CD4-positive, alpha-beta T cell treated with Interleukin-15 for 1 hour (primary cell): ENCODE data around the gene SHOC2.
"Not testable (repeated sequence)": the region's sequence is repeated elsewhere in the genome, so short reads cannot be mapped to it uniquely, and the experiment has no call there.

Source experiments
- DNase-seq: peaks from one replicate; pipeline ENCODE4 v3.0.0-alpha.2; 2020

The SHOC2 gene

DNA sequence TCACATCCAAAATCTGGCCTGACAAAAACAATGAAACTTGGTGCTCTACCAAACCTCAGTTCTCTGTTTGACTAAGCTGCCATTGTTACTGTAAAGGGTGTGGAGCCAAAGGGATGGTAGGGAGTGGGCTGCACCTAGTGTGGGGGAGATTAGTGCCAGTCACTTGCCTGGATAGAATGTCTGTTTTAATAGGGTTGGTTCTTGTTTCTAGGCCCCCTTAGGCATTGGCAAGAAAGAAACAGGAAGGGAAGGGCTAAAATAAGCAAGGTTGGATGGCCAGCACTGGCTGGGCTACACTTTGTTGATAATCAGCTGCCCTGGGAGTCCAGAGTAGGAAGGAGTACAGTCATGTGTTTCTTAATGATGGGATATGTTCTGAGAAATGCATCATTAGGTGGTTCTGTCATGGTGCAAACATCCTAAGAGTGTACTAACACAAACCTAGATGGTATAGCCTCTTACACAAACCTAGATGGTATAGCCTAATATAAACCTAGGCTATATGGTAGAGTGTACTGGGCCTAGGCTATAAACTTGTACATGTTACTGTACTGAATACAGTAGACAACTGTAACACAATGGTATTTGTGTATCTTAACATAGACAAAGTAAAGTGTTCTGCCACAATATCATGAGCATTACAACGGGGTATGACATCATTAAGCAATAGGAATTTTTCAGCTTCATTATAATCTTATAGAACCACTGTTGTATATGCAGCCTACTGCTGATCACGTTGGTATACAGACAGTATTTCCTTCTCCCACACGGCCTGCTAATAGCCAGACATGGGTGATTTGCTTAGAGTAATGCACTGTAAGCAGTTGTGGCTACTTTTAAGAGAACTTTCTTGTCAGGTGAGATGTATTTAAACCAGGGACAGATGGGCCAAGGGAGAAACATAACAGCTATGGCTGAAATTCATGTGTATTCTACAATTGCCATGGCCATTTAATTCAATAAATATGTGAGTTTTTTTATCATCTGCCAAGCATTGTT, 15.8 kb upstream of the SHOC2 start:
- DNase-seq: no peak

DNA sequence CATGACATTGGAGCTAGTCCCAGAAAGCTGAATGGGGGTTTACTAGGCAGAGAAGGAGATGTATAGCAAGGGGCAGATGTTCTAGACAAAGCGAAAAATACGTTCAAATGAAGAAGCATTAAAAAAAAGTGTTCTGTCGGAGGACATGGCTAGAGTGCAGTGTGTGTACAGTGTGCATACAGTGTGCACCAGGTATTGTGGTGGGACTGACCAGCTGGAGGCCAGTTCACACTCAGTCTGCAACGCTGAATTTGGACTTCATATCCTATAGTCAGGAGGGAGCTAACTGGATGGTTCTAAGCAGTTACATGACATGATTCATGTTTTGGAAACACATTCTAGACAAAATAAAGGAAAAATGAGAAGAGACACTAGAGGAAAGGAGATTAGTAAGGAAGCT, 9.3 kb upstream of the SHOC2 start:
- no peak for DNase-seq

GRCh38 chr10:110912374-110912773, 7.0 kb upstream of the SHOC2 start:
- no peak for DNase-seq

GRCh38 chr10:110914431-110914830, 5.0 kb upstream of the SHOC2 start:
- no peak for DNase-seq

DNA sequence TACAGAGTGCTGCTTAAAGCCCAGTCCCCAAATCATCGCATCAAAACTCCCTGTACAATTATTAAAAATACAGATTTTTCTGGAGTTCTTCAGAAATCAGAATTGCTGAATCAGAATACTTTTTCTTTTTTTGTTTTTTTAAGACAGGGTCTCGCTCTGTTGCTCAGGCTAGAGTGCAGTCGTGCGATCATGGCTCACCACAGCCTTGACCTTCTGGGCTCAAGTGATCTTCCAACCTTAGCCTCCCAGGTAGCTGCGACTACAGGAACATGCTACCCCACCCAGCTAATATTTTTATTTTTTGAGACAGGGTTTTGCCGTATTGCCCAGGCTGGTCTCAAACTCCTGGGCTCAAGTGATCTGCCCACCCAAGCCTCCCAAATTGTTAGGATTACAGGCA, 4.4 kb upstream of the SHOC2 start:
- DNase-seq: no peak

DNA sequence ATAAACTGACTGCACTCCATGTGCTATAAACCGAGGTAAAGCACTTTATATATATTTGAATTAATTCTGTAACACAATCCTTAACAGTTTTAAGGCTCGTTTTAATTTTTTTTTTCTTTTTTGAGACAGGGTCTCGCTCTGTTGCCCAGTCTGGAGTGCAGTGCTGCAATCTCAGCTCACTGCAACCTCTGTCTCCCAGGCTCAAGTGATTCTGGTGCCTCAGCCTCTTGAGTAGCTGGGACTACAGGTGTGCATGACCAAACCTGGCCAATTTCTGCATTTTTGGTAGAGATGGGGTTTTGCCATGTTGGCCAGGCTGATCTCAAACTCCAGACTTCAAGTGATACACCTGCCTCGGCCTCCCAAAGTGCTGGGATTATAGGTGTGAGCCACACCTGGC, 3.8 kb upstream of the SHOC2 start:
- DNase-seq: not testable (repeated sequence)

DNA sequence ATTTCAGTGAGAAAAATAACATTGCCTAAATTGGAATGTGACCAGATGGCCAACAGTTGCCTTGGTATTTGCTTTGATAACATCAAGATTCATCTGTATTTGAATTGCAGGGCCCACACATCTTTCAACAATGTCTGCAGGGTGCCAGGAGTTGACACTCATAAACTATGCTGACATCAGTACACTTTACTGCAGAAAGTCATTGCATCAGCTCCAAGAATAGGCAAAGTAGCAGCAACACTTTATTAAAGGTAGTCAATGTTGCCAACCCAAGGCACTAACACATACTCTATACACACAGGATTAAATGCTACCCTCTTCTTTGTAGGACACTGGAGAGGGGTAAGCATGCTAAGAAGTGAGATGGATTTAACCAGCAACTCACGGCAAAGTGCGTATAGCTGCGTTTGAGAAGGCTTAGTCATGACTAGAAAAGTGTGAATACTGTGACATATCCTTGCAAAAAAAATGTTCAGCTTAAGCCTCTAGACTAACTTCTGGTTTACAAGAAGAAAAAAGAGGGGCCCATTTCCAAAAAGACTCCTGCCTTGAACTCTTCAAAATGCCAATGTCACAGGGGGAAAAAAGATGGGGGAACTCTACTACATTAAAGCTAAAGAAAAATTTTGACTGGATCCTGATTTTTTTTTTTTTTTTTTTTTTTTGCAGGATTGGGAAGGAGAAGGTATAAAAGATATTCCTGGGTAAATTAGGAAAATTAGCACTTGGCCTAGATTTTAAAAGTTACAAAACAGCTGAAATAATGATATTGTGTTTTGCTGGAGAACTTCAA, 2.7 kb upstream of the SHOC2 start:
- DNase-seq: no peak

DNA sequence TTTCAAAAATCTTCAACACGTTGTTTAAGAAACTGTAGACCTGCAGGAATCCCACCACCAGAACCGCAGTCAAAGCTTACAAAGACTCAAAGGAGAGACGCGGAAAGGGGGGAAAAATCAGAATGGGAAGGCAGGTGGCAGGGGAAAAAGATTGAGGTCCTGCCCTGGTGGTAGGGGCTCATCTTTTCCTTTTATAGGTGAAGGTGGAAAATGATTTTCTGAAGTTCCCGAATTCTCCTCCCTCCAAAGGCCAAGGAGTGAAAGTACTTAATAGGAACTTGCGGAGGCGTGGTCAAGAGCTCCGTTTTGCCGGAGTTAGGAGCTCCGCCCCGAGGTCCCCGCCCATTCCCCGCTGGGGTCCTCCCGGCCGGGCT, 1.1 kb upstream of the SHOC2 start:
- peak; percentile 91 for DNase-seq

DNA sequence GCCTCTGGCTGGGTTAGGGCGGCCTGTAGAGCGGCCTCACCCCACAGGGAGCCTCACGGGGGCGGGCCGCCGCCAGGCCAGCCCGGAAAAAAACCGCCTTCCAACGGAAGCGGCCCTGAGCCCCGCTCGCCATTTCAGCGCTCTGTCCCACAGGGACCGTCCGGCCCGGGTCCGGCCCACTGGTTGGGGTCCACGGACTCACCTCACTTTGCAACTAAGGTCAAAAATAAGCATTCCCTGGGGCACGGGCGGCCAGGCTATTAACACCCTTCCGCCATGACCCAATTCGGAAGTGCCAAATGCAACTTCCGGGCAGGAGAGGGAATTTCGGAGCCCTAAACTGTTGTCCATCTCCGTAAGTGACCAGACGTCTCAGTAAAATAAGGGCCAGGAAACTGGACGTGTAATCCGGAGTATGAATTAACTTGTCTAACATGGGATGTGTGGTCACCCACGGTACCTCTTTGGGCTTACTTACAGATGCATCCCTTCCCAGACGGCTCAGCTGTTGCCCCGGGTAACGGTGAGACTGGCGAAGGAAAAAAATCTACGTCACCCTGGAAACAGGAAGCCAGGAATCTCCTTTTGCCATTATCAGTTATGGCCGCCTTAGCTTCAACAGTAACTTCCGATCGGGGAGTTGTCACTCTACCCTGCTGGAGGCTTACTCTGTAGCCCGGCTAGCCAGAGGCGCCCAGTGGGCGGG, 608 bp upstream of the SHOC2 start, which contains the start of gene BBIP1:
BBIP1 (minus strand) TSS at position 538 of the 706 bp plus-strand sequence. CDS start 1,023 bp downstream, outside the sequence.
- no peak for DNase-seq

DNA sequence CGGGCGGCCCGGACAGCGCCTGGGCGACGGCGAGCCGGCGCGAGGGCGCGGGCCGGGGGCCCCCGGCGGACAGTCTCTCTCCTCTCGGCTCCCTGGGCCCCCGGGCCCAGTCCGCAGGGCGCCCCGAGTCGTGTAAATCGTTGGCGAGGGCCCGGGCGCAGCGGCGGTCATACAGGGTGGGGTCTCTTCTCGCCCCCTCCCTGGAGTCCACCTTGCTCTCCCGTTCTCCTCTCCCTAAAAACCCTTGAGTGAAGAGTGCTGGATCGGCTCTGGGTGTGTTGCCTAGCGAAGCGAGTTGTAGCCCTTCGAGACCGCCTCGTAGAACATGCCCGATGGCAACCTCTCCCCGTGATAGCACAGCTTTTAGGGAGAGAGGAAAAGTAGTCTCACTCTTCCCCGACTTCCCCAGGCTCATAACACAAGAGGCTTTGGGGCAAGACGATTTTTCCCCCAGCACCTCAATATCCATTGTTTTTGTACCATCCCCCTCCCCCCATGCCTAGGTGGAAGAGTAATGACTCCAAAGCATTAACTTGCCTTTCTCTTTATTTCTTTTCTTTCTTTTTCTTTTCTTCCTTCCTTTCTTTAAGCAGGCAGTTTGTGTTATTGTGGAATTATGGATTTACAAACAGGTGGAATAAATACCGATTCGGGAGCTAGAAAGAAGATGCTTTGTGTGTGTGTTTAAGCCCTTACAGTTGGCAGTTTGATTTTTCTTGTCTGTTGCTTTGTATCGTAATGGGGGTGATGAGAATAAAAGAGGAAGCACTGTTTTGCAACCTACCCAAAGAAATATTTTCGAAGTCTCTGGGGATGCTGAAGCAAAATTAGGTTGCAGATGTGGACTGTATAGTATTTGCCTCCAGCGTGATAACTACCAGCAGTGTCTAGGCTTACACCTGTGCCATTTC, 822 bp downstream of the SHOC2 start:
- DNase-seq: peak; percentile 18

GRCh38 chr10:110923856-110924493, 4.6 kb downstream of the SHOC2 start:
- no peak for DNase-seq

GRCh38 chr10:110927461-110927860, 8.1 kb downstream of the SHOC2 start:
- no peak for DNase-seq

GRCh38 chr10:110931769-110932381, 12.5 kb downstream of the SHOC2 start:
- no peak for DNase-seq

DNA sequence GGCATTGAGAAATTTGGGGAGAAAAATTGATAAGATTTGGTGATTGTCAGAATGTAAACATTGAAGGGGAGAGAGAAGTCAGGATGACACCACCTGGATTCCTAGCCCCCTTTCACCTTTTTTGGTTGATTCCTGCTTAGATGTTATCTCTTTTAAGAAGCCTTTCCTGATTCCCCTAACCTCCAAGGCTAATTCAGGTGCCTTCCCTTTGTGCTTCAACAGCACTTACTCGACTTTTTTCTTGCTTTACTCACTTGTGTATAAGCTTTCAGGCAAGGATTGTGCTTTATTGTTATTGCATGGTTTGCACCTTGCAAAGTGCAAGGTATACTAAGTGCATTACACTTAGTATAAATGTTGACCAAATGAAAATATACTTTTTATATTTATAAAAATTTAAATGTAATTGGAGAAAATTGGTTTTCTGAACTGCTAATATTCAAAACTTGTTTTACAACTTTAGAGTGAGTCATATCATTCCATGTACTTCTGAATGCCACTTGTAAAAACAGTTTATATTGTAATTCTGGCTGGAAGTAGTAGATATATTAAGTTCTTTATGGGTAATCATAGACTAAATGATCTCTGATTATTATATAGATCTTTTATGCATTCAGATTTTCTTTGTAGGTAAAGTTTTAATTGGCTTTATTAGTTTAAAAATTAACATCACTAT, 13.2 kb downstream of the SHOC2 start:
- no peak for DNase-seq

GRCh38 chr10:110936757-110937156, 17.4 kb downstream of the SHOC2 start:
- no peak for DNase-seq

- DNase-seq: no peak
Measured at GRCh38 chr10:110939419-110939818, 20.0 kb downstream of the SHOC2 start.

- no peak for DNase-seq
Measured at GRCh38 chr10:110944792-110945396, 25.5 kb downstream of the SHOC2 start.

DNA sequence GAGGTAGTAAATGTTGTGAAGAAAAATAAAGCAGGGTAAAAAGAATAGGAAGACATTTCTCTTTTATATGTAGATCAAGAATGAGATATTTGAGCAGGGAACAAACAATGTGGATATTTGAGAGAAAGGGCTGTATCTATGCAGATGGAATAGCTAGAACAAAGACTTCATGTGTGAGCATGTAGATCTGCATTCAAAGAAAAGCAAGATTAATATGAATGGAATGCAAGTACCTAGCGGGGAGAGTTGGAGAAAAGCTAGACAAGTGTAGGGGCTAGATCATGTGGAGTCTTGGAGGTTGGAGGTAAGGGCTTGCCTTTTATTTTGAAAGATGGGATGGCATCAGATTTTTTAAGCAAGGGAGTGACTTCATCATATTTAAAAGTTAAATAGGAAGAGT, 27.1 kb downstream of the SHOC2 start:
- no peak for DNase-seq

- DNase-seq: no peak
Measured at GRCh38 chr10:110947061-110947595, 27.7 kb downstream of the SHOC2 start.

DNA sequence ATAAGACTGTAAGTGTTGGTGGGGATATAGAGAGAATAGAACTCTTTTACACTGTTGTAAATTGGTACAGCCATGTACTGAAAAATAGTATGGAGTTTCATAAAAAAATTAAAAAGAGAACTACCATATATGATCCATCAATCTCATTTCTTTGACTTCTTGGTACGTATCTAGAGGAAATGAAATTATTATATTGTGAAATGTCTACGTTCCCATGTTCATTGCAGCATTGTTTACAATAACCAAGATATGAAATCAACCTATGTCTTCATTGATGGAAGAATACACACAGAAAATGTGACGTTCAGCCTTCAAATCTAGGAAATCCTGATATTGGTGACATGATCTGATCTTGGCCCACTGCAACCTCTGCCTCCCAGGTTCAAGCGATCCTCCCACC, 32.0 kb downstream of the SHOC2 start:
- DNase-seq: no peak
